Measurements from ENCODE around the gene NHEJ1.
A peak's percentile ranks its signal among the peaks of the same experiment; 100 is the strongest.

NHEJ1 gene

DNA sequence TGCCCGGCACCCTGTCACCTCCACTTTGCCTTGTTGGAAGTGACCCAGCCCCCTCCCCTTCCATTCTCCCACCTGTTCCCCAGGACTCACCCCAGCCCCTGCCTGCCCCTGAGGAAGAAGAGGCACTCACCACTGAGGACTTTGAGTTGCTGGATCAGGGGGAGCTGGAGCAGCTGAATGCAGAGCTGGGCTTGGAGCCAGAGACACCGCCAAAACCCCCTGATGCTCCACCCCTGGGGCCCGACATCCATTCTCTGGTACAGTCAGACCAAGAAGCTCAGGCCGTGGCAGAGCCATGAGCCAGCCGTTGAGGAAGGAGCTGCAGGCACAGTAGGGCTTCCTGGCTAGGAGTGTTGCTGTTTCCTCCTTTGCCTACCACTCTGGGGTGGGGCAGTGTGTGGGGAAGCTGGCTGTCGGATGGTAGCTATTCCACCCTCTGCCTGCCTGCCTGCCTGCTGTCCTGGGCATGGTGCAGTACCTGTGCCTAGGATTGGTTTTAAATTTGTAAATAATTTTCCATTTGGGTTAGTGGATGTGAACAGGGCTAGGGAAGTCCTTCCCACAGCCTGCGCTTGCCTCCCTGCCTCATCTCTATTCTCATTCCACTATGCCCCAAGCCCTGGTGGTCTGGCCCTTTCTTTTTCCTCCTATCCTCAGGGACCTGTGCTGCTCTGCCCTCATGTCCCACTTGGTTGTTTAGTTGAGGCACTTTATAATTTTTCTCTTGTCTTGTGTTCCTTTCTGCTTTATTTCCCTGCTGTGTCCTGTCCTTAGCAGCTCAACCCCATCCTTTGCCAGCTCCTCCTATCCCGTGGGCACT is 21.9 kb upstream of the NHEJ1 start:
- DNase-seq (ENCODE audit: low read depth in 2 of 3, low spot score in 1 of 3): no peak

DNA sequence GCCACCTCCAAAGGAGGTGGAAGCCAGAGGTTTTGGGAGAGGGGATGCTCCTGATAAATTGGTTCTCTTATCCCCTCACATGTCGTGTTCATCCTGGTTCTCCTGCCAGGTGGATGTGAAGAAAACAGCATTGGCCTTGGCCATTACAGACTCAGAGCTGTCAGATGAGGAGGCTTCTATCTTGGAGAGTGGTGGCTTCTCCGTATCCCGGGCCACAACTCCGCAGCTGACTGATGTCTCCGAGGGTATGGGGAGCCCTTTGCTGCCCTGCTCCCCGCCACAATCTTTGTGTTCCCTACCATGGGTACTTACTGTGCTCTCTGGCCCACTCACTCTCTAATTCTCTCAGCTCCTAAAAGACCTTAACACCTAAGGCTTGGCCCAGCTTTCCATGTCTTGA is 20.9 kb upstream of the NHEJ1 start:
- DNase-seq (ENCODE audit: low read depth in 2 of 3, low spot score in 1 of 3): no peak

GRCh38 chr2:219180961-219181360 is 20.3 kb upstream of the NHEJ1 start:
- DNase-seq (ENCODE audit: low read depth in 2 of 3, low spot score in 1 of 3): no peak

- DNase-seq (ENCODE audit: low read depth in 2 of 3, low spot score in 1 of 3): no peak
These were observed 19.2 kb upstream of the NHEJ1 start for GRCh38 chr2:219179601-219180465.

DNA sequence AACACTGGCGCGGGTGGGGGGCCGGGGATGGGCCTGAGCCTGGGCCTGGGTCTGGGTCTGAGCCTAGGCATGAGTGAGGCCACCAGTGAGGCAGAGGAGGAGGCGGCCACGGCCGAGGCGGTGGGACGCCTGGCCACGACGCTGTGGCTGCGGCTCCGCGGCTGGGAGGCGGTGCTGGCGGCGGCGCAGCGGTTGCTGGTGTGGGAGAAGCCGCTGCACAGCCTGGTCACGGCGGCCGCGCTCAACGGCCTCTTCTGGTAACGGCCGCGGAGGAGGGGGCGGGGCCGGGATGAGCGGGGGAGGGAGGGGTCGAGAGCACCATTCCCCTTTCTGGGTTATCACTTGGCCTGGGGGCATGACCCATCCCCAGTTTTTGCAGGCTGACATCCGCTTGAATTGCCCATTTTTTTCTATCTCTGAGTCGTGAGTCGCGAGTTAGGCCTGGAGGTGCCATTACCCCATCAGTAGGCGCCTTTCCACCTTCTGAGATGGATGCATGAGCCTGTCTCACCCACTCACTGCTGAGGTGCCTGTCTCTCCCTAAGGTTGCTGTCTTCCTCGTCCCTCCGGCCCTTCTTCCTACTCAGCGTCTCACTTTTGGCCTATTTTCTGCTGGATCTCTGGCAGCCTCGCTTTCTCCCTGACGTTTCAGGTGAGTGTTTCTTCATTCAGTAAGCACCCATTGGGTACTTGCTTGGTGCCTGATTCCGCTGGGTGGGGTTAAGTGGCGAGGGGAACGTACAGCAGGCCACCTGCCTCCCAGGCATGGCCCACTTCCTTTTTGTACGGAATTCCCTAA is 18.0 kb upstream of the NHEJ1 start:
- DNase-seq (ENCODE audit: low read depth in 2 of 3, low spot score in 1 of 3): no peak

GRCh38 chr2:219177552-219178376 is 17.1 kb upstream of the NHEJ1 start, which contains the start of gene RETREG2:
Gene RETREG2 (plus strand): TSS chr2:219178275. CDS start chr2:219178353, 78 bp downstream.
- DNase-seq (ENCODE audit: low read depth in 2 of 3, low spot score in 1 of 3): peak; percentile 61 to 73 (median 63)

DNA sequence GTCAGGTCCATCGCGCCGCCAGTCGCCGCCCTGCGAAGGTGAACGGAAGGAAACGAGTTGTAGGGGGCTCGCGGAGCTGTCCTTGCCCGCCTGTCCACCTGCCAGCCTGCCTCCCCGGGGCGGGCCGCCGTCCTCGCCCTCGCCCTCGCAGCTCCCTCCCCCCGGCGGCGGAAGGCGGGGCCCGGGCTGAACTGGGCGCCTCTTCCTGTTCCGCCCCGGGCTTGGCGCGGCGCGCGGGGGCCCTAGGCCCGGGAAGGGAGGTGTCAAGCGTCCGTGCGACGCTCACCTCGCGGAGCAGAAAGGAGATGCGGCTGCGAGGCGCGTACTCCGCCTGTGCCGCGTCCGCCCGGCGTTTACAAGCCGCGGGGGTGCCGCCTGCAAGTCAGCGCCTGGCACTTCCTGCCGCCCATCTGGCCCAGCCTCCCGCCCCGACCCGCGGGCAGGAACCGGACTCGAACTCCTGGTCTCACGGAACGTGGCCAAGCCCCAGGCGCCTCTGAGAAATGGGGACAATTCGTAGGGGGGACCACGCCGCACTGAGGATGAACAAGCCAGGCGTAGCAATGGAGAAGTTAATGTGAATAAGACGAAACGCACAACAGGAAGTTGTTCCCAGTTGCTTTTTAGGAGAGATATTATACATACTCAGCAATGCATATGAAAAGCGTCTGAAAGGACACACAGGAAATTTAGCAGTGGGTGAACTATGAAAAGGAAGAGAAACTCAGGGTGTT is 16.4 kb upstream of the NHEJ1 start, which contains the start of gene CNPPD1:
TSS of gene CNPPD1 (minus strand) at position 108 of the 734 bp plus-strand sequence. CDS start at position 11, 97 bp downstream.
- DNase-seq (ENCODE audit: low read depth in 2 of 3, low spot score in 1 of 3): peak; percentile 64 to 86 (median 75)

DNA sequence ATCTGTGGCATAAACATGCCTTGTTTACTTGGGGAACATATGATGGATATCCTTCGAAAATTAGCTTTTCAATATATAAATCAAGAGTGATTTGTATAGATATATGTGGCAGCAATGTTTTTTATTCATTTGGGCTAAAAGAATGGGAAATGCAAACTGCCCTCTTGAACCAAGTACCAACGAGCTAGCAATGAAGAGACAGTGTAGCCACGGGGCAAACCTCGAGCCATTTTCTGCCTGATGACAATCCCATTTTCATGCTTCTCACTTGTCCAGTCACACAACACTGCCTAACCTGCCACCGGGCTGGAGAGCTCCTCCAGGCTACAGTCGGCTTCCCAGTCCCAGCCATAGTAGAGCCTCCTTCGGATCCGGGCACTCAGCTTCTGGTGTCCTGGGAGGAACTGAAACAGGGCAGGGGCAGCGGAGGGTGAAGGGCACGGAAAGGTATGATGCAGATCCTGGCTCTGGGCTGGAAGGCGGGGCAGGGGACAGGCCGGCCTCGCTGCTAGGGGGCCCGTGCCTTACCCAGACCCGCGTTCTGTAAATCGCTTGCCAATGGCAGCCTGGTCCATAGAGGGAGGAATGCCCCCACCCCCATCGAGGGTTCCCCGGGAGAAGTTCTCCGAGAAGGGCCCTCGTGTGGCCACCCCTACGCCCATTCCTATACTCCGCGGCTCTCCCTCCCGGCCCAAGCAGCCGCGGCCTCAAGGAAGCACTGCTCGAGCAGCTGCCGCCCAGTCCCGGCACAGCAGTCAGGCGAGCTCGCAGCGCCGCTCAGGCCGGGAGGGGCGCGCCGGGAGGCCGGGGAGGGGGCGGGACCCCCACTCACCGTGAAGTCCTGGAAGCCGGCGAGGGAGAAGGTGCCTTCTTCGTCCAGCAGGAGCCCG is 15.6 kb upstream of the NHEJ1 start:
- DNase-seq (ENCODE audit: low read depth in 2 of 3, low spot score in 1 of 3): peak in 1 of 3 donors; percentile 25

DNA sequence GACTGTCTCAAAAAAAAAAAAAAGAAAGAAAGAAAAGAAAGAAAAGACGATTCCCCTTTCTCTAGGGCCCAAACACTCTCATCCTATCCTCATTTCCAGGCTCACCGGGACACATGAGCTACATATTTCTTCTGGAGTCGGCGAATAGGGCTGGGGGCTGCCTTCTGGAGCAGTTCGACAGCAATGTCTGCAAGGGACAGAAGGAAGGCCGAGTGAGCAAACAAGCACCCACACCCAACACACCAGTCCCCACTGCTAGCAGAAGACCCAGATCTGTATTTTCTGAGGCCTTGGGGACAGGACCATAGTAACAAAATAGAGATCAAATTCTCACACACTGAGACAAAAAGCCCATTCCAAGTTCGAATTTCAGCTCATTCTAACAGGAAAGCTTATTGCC is 14.9 kb upstream of the NHEJ1 start:
- no peak for DNase-seq (ENCODE audit: low read depth in 2 of 3, low spot score in 1 of 3)

GRCh38 chr2:219174801-219175200 is 14.2 kb upstream of the NHEJ1 start:
- DNase-seq (ENCODE audit: low read depth in 2 of 3, low spot score in 1 of 3): no peak

GRCh38 chr2:219174146-219174545 is 13.5 kb upstream of the NHEJ1 start:
- DNase-seq (ENCODE audit: low read depth in 2 of 3, low spot score in 1 of 3): no peak

GRCh38 chr2:219173176-219173575 is 12.6 kb upstream of the NHEJ1 start:
- DNase-seq (ENCODE audit: low read depth in 2 of 3, low spot score in 1 of 3): no peak

DNA sequence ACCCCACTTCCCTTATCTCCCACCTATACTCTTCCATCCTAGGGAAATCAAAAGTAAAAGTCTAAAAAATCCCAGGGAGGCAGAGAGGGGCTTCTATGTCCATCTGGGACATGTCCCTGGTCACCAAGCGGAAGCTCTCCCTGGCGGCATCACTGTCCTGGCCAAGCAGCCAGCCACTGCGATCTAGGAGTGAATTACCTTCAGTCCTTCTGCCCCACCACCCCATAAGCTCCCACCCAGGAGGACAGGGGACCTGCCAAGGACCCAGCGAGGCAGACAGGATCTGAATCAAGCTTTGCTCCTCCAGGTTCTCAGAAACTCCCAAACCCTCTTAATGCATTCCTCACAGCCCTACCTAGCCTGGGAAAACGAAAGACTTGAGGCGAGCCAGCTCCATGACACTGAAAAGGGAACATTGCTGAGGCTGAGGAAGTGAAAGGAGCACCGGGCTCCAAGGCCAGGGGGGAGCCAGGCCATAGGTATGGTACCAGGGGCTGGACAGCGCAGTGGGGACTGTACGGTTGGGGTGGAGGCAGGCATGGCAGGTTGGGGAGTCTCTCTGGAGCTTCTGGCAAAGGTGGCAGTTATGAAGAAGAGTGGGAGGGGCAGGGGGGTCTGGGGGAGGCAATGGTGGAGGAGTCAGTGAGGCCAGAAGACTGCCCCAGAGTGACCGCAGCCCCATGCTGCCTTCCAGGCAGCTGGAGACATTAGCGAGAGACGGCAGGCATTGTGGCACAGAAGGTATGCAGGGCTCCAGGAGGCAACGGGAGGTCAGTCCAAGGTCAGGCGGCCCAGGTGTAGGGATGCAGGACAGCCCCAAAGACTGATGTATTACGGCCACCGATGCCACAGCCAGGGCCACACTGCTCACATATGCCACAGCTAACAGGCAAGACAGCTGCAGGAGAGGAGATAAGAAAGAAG is 11.9 kb upstream of the NHEJ1 start:
- no peak for DNase-seq (ENCODE audit: low read depth in 2 of 3, low spot score in 1 of 3)

- DNase-seq (ENCODE audit: low read depth in 2 of 3, low spot score in 1 of 3): peak in 1 of 3 donors; percentile 30
These were observed 10.6 kb upstream of the NHEJ1 start for GRCh38 chr2:219171231-219171651.

DNA sequence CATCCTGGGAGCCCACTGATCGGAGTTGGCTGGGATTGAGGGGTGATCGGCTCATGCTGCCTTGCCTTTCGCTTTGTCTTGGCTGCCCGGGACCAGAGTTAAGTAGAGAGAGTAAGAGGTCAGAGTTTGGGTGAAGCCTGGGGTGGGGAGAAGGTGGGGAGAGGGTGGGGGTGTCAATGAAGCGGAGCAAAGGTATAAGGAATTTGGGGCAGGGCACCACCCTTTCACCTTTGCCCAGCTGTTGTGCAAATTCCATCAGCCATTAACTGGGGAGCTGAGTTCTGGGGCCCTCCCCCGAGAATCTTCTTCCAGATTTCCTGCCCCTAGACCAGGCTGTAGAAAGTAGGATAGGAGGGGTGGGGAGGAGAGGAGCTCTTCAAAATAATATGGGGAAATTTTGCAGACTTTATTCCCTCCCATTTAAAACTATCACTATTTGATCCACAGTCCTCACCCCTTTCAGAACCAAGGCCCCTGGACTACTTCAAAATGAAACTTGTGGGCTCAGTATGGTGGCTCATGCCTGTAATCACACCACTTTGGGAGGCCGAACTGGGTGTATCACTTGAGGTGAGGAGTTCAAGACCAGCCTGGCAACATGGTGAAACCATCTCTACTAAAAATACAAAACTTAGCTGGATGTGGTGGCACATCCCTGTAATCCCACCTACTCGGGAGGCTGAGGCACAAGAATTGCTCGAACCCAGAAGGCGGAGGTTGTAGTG is 9.5 kb upstream of the NHEJ1 start, which contains the start of gene SLC23A3:
TSS of gene SLC23A3 (minus strand) at position 100 of the 725 bp plus-strand sequence. CDS start at position 55, 45 bp downstream.
- DNase-seq (ENCODE audit: low read depth in 2 of 3, low spot score in 1 of 3): no peak

- DNase-seq (ENCODE audit: low read depth in 2 of 3, low spot score in 1 of 3): no peak
These were observed 8.3 kb upstream of the NHEJ1 start for GRCh38 chr2:219168932-219169331.

DNA sequence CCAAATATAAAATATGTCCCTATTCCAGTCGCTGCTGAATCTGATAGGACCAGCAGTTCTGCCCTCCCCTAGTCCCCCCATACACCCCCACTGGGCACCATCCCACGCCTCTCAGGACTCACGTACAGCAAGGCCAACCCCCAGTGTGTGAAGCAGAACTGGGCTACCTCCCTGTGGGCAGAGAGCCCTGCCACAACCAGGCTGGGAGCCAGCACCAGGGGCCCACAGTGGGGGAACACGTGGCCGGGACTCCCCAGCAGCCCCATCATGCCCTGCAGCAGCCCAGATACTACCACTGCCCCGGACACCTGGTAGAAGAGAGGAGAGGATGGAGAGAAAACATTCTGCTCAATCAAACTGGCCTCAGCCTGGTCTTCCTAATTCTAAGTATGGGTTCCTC is 7.9 kb upstream of the NHEJ1 start:
- DNase-seq (ENCODE audit: low read depth in 2 of 3, low spot score in 1 of 3): no peak

All from stimulated activated CD4-positive, alpha-beta T cell treated with anti-CD3 and anti-CD28 coated beads, Interleukin-12 subunit alpha, Interleukin-12 subunit beta, amount 100 ng/mL, for 48 hours (primary cell).